K562 (cell line): ENCODE measurements around the gene TNPO2. TPM values are rescaled to one million over a fixed set of nuclear protein-coding genes. Genes with fewer than 3 reads are reported as not detected.
A peak's percentile ranks its signal among the peaks of the same experiment; 100 is the strongest.

Experiments used
- AFF1 ChIP-seq, 2 experiments: fragments of 450-650 bp; IDR thresholded peaks; 2 replicates each; pipeline ENCODE4 v1.6.1; 2018; ENCODE audit warnings: mild to moderate bottlenecking in 2 of 2, low read depth in 1 of 2; ENCODE audit not compliant: partially characterized antibody in 2 of 2
- ARNT ChIP-seq, 2 experiments: fragments of 450-650 bp; IDR thresholded peaks; 2 replicates each; pipeline ENCODE4 v1.6.1; 2016; ENCODE audit warnings: mild to moderate bottlenecking in 1 of 2
- FOXP4 ChIP-seq: sonication (generic); formaldehyde crosslinking; IDR thresholded peaks from 2 replicates; pipeline ENCODE4 v1.8.0; 2022; ENCODE audit warnings: mild to moderate bottlenecking, missing genetic modification reagents, borderline replicate concordance
- HES1 ChIP-seq: fragments of 450-650 bp; IDR thresholded peaks from 2 replicates; pipeline ENCODE4 v1.6.1; 2016; ENCODE audit warnings: low read depth, mild to moderate bottlenecking, moderate library complexity
- HNRNPLL ChIP-seq: fragments of 200-400 bp; formaldehyde crosslinking; IDR thresholded peaks from 2 replicates; pipeline ENCODE4 v1.6.1; 2017; ENCODE audit warnings: low read length, low read depth, mild to moderate bottlenecking; ENCODE audit not compliant: poor library complexity, severe bottlenecking
- NFE2 ChIP-seq: IDR thresholded peaks from 2 replicates; pipeline ENCODE4 v1.6.1; 2014; ENCODE audit warnings: antibody characterized with exemption, low read depth
- PHTF2 ChIP-seq: fragments of 250-450 bp; sonication (Bioruptor Pico); IDR thresholded peaks from 2 replicates; pipeline ENCODE4 v1.5.0; 2021; ENCODE audit warnings: mild to moderate bottlenecking
- TCF7 ChIP-seq: sonication (generic); IDR thresholded peaks from 2 replicates; pipeline ENCODE4 v1.6.1; 2016; ENCODE audit warnings: antibody characterized with exemption, borderline replicate concordance
- polyA plus RNA-seq, 8 experiments: library from polyadenylated mRNA; depleted of rRNA in 4 of 8; stranded (reverse) in 5 of 8; unstranded in 3 of 8; fragments of >200 nt; fragmentation: Nextera tagmentation in 2 of 8; fragmentation: Illumina TruSeq in 1 of 8; extraction: Ambion mirVana in 2 of 8; extraction: Trizol in 1 of 8; gene quantifications; 2 replicates each; pipeline versions ENCODE4 v1.2.1 to v1.2.3, GENCODE V29; 2011 to 2014; ENCODE audit warnings: inconsistent platforms in 1 of 8, missing spikeins in 1 of 8
- total RNA-seq, 7 experiments: library from RNA; depleted of rRNA in 6 of 7; stranded (reverse); fragments of >200 nt in 6 of 7; fragmentation: Illumina TruSeq in 2 of 7; extraction: Trizol in 2 of 7; gene quantifications; 2 replicates each; pipeline versions ENCODE4 v1.2.1 to v1.2.3, GENCODE V29; 2011 to 2021; ENCODE audit warnings: low replicate concordance in 1 of 7
- TF ChIP-seq, protein P1 (sequence below), 2 experiments: fragments of 450-650 bp; formaldehyde crosslinking in 1 of 2; IDR thresholded peaks; 2 replicates each; pipeline versions ENCODE4 v1.4.0 to v1.6.1; 2014 to 2020; ENCODE audit warnings: mild to moderate bottlenecking in 2 of 2, borderline replicate concordance in 1 of 2, low read depth in 1 of 2

The TNPO2 gene
- total and polyA plus RNA-seq, 9 of the 15 experiments (the other 6 are each of a cell fraction or from before 2014, with no cell fraction given), result 6.0 to 126 (median 53.8) TPM

- TF ChIP-seq HNRNPLL, result peak; percentile 61
- TF ChIP-seq ARNT (IDR thresholded peaks at IDR 0.05), result 0 out of 4 replicates have a peak, but pooled peaks of 1 of the 2 experiments have one; percentile 15
- TF ChIP-seq PHTF2, result no peak
- TF ChIP-seq AFF1 (IDR thresholded peaks at IDR 0.05; ENCODE audit: low read depth in 1 of 2, partially characterized antibody in 2 of 2), result peak in 1 of 2 experiments; percentile 89
- TF ChIP-seq, protein P1, sequence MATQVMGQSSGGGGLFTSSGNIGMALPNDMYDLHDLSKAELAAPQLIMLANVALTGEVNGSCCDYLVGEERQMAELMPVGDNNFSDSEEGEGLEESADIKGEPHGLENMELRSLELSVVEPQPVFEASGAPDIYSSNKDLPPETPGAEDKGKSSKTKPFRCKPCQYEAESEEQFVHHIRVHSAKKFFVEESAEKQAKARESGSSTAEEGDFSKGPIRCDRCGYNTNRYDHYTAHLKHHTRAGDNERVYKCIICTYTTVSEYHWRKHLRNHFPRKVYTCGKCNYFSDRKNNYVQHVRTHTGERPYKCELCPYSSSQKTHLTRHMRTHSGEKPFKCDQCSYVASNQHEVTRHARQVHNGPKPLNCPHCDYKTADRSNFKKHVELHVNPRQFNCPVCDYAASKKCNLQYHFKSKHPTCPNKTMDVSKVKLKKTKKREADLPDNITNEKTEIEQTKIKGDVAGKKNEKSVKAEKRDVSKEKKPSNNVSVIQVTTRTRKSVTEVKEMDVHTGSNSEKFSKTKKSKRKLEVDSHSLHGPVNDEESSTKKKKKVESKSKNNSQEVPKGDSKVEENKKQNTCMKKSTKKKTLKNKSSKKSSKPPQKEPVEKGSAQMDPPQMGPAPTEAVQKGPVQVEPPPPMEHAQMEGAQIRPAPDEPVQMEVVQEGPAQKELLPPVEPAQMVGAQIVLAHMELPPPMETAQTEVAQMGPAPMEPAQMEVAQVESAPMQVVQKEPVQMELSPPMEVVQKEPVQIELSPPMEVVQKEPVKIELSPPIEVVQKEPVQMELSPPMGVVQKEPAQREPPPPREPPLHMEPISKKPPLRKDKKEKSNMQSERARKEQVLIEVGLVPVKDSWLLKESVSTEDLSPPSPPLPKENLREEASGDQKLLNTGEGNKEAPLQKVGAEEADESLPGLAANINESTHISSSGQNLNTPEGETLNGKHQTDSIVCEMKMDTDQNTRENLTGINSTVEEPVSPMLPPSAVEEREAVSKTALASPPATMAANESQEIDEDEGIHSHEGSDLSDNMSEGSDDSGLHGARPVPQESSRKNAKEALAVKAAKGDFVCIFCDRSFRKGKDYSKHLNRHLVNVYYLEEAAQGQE (IDR thresholded peaks at IDR 0.05; ENCODE audit: borderline replicate concordance), result no peak
- TF ChIP-seq, protein P1 (CRISPR knock-in tag; IDR thresholded peaks at IDR 0.05; ENCODE audit: low read depth), result 0 out of 2 replicates have a peak, but pooled peaks have one; percentile 33
- TF ChIP-seq NFE2, result 0 out of 2 replicates have a peak, but pooled peaks have one; percentile 3
- 0 out of 2 replicates have a peak, but pooled peaks have one; percentile 26 for TF ChIP-seq TCF7
- peak; percentile 14; the same call in 1 of the 2 replicates for TF ChIP-seq FOXP4 (CRISPR knock-in tag)
- TF ChIP-seq HES1, result 0 out of 2 replicates have a peak, but pooled peaks have one; percentile 9
These were observed at the start of gene TNPO2 (continued) for GRCh38 chr19:12723641-12724426.
